Neural crest cell (in vitro differentiated cells): ENCODE data around the gene ZNF618. TPM values are rescaled to one million over a fixed set of nuclear protein-coding genes. Genes with fewer than 3 reads are reported as not detected.

Source experiments
- DNase-seq: peaks from one replicate; pipeline ENCODE4 v3.0.0; 2021; ENCODE audit warnings: low read depth, mixed read lengths, low spot score
- H3K27ac Mint-ChIP-seq: one replicate; pipeline ENCODE4 v1.8.0; 2021; ENCODE audit warnings: mild to moderate bottlenecking, mixed read lengths; ENCODE audit not compliant: unreplicated experiment
- H3K27me3 Mint-ChIP-seq: 2 replicates; pipeline ENCODE4 v1.8.0; 2021; ENCODE audit warnings: low read depth, mild to moderate bottlenecking, mixed read lengths
- H3K36me3 Mint-ChIP-seq: 2 replicates; pipeline ENCODE4 v1.8.0; 2021; ENCODE audit warnings: low read depth, mild to moderate bottlenecking, mixed read lengths
- H3K4me1 Mint-ChIP-seq: 2 replicates; pipeline ENCODE4 v1.8.0; 2021; ENCODE audit warnings: mixed read lengths
- H3K4me3 Mint-ChIP-seq: one replicate; pipeline ENCODE4 v1.8.0; 2021; ENCODE audit warnings: mild to moderate bottlenecking, mixed read lengths
- H3K9me3 Mint-ChIP-seq: 2 replicates; pipeline ENCODE4 v1.8.0; 2021; ENCODE audit warnings: mixed read lengths
- total RNA-seq: library from RNA; stranded (reverse); gene quantifications from 2 replicates; pipeline ENCODE4 v1.2.1, GENCODE V29; 2021
- TF ChIP-seq, protein P1 (sequence below): fragments of 200-600 bp; sonication (generic); conservative IDR thresholded peaks from 2 replicates; pipeline ENCODE4 v1.5.0; 2021; ENCODE audit warnings: antibody characterized with exemption, mild to moderate bottlenecking

Gene ZNF618
- total RNA-seq, 1 donor from 2014 or later = 60.8 TPM

DNA sequence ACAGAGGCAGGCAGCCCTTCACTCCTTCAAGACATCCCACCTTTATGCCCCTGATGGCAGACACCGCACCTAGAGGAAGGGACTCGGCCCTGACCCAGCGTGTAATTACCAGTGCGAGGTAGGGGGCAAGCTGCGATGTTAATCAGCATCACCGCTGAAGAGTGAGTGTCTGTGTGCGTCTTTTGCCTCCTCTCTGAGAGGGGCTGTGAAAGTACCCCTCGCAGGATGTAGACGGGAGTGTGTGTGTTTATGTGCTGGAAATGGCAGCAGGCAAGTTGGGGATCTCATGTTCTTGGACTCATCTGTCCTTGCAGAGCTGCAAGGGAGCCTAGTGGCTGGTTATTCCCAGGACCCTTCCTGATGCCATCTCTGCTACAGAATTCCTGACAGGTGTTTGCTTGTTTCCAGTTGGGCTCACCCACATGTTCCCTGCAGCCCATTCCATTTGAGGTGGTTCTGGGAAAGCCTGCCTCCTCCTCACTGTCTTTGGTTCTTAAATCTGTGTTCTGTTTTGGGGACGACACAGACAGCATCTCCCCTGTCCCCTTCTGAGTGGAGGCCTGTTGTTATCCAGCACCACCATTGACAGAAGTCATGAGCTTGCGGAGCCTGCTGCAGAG lies 70.5 kb downstream of the ZNF618 start:
- H3K27ac Mint-ChIP-seq = no peak overlapping the region
- TF ChIP-seq, protein P1, sequence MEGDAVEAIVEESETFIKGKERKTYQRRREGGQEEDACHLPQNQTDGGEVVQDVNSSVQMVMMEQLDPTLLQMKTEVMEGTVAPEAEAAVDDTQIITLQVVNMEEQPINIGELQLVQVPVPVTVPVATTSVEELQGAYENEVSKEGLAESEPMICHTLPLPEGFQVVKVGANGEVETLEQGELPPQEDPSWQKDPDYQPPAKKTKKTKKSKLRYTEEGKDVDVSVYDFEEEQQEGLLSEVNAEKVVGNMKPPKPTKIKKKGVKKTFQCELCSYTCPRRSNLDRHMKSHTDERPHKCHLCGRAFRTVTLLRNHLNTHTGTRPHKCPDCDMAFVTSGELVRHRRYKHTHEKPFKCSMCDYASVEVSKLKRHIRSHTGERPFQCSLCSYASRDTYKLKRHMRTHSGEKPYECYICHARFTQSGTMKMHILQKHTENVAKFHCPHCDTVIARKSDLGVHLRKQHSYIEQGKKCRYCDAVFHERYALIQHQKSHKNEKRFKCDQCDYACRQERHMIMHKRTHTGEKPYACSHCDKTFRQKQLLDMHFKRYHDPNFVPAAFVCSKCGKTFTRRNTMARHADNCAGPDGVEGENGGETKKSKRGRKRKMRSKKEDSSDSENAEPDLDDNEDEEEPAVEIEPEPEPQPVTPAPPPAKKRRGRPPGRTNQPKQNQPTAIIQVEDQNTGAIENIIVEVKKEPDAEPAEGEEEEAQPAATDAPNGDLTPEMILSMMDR = no peak
- H3K27me3 Mint-ChIP-seq = no peaks in the 10 kb centered on the region
- H3K9me3 Mint-ChIP-seq = no peaks in the 10 kb centered on the region
- peaks cover 17% of the 10 kb centered on the region for H3K36me3 Mint-ChIP-seq
- H3K4me1 Mint-ChIP-seq = peaks cover 38% of the 10 kb centered on the region
- H3K4me3 Mint-ChIP-seq = no peak overlapping the region
- no peak for DNase-seq

DNA sequence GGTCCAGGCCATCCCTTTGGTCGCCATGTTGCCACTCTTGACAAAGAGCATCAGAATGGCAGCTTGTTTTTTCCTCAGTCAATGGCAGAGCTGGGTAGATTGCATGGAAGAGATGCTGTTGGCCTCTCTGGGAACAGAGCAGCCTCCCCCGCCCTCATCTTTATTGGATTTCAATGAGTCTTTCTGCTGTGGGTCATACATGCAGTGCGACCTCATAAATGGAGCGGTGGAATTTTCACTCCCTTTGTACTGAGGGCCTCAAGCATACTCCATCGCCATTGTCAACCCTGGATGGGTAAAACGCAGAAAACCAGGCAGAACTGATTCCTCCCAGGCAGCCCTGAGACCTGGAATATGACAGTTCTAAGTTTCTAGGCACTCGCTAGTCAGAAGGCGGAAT lies 71.8 kb downstream of the ZNF618 start:
- Mint-ChIP-seq H3K9me3 (no peaks in the 10 kb centered on the region), H3K4me1 (peaks cover 32% of the 10 kb centered on the region), H3K36me3 (peaks cover 10% of the 10 kb centered on the region), H3K4me3 (no peak overlapping the region), H3K27ac (peak overlapping the region; percentile 57), H3K27me3 (no peaks in the 10 kb centered on the region)
- no peak for DNase-seq
- TF ChIP-seq, protein P1 = no peak

DNA sequence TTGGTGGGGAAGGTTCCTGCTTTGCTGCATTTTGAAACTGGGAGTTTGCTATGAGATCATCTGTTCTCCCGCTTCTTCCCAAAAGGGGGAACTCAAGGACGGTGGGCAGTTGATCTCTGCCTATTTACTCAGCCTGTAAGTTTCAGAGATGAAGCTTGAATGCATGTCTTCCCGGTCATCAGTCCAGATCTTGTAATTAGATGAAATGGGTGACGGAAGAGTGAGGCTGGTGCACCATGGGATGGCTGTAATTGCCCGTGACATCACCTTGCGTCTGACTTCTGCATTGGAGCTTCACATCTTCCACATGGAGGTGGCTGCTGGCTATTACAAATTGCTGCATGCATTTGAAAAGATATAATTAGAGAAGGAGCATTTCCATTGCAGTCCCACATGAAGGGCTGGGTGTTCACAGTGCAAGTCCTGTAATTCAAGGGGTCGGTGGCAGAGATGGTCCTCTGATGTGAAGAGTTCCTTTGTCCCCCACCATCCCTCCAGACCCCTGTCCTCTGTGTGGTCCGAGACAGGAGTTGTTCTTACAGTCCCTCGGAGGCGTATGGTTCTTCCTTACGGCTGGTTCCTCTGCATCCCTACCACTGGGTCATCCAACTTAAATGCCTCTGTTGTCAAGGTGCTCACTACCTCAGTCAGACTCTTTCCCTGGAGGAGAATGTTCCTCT lies 72.9 kb downstream of the ZNF618 start:
- Mint-ChIP-seq H3K4me1 (peaks cover 43% of the 10 kb centered on the region), H3K27me3 (no peaks in the 10 kb centered on the region), H3K36me3 (peaks cover 8% of the 10 kb centered on the region), H3K9me3 (no peaks in the 10 kb centered on the region), H3K27ac (no peak overlapping the region), H3K4me3 (no peak overlapping the region)
- TF ChIP-seq, protein P1 = no peak
- no peak for DNase-seq

DNA sequence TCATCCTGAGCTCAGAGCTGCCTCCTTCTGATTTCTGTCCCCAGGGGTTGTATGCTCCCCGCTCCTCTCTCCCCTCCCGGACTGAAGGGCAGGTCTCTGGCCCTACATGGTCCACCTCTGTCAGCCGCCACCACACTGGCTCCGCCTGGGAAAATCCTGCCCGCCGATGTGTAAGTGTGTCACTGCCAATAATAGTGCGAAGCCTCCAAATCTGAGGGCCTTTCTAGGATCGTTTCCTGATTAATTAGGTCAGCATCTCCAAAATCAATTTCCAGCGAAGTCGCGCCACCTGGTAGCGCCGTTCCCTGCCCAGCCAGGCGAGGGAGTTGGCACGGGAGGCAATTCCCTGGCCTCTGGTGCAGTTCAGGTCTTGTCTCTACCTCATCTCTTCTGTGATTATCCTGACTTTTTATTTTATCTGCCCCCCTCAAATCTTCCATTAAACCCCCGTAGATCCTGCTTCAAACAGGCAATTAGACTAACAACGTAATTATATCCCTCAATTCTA lies 73.5 kb downstream of the ZNF618 start:
- Mint-ChIP-seq H3K36me3 (peaks cover 8% of the 10 kb centered on the region), H3K27ac (no peak overlapping the region), H3K27me3 (no peaks in the 10 kb centered on the region), H3K4me1 (peaks cover 44% of the 10 kb centered on the region), H3K4me3 (no peak overlapping the region), H3K9me3 (no peaks in the 10 kb centered on the region)
- no peak for DNase-seq
- TF ChIP-seq, protein P1 = no peak

DNA sequence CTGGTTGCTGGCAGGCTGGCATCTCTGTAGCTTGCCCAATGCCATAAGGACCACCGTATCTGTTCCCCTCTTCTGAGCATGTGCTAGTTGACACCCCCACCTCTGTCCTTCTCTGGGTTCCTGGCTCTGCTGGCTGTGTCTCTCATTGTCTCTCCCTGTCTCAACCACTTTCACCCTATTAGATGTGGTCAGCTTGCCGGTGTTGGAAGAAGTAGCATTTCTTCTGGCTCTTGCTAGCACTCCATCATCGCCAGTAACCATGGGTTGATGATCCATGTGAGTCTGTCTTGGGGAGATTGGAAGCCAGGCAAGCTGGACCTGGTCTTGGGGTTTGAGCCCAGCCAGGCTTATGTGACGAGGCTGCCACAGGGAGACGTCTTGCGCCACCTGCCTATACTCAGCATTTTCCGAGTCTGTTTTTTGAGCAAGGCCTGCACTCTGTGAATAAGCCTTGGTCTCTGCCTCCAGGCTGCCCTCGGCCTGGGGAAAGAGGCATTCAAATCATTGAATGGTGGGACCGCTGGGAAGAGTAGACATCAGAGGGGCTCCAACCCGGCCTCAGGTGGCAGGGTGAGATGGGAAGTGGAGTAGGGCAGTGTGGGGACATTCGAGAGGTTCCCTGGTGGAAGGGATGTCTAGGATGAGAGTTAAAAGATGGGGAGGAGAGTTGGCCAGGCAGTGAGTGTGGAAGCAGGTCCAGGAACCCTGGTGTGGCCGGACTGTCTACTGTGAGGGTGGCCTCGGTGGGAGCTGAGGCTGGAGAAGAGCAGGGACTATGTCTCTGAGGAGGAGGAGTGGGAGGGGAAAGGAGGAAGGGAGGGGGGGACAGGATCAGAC lies 74.3 kb downstream of the ZNF618 start:
- Mint-ChIP-seq H3K36me3 (peaks cover 3% of the 10 kb centered on the region), H3K27me3 (no peaks in the 10 kb centered on the region), H3K27ac (no peak overlapping the region), H3K9me3 (no peaks in the 10 kb centered on the region), H3K4me3 (no peak overlapping the region), H3K4me1 (peaks cover 38% of the 10 kb centered on the region)
- DNase-seq = no peak
- TF ChIP-seq, protein P1 = no peak
